HL-60 (cell line): Measurements from ENCODE around the gene FASTKD1.

Experiments
- GABPA ChIP-seq: IDR thresholded peaks from 2 replicates; pipeline ENCODE4 v1.6.1; 2012; ENCODE audit warnings: low read depth
- REST ChIP-seq: IDR thresholded peaks from 2 replicates; pipeline ENCODE4 v1.6.1; 2012; ENCODE audit warnings: low read depth; ENCODE audit not compliant: insufficient replicate concordance
- SPI1 ChIP-seq: IDR thresholded peaks from 2 replicates; pipeline ENCODE4 v1.6.1; 2012; ENCODE audit warnings: low read depth, mild to moderate bottlenecking, borderline replicate concordance
- TF ChIP-seq, protein P1 (sequence below): IDR thresholded peaks from one replicate; pipeline ENCODE4 v1.5.1; 2011; ENCODE audit warnings: low read length, control low read depth, inconsistent platforms; ENCODE audit not compliant: insufficient read depth

DNA sequence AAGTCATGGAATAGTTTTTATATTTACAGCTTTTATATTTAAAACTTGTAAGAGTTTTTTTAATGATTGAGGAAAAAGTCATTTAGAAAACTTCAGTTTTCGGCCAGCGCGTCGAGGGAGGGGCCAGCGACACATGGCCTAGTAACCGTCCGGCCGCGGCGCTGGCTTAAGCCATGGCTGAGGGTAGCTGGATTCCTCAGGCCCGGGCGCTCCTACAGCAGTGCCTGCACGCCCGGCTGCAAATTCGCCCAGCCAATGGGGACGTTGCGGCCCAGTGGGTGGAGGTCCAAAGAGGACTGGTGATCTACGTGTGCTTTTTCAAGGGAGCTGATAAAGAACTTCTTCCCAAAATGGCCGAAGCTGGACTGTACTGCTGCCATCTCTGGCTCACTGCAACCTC lies 69.0 kb downstream of the FASTKD1 start:
- TF ChIP-seq, protein P1, sequence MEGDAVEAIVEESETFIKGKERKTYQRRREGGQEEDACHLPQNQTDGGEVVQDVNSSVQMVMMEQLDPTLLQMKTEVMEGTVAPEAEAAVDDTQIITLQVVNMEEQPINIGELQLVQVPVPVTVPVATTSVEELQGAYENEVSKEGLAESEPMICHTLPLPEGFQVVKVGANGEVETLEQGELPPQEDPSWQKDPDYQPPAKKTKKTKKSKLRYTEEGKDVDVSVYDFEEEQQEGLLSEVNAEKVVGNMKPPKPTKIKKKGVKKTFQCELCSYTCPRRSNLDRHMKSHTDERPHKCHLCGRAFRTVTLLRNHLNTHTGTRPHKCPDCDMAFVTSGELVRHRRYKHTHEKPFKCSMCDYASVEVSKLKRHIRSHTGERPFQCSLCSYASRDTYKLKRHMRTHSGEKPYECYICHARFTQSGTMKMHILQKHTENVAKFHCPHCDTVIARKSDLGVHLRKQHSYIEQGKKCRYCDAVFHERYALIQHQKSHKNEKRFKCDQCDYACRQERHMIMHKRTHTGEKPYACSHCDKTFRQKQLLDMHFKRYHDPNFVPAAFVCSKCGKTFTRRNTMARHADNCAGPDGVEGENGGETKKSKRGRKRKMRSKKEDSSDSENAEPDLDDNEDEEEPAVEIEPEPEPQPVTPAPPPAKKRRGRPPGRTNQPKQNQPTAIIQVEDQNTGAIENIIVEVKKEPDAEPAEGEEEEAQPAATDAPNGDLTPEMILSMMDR = no peak
- TF ChIP-seq REST (no peak), SPI1 (no peak), GABPA (no peak)
